GM11168 (cell line): ENCODE data around the gene S1PR3.

Experiments used
- in situ Hi-C: fragments of 300-500 bp; cut with MboI; formaldehyde crosslinking; loops from one replicate; pipeline ENCODE4 v1.12.0; 2022; ENCODE audit warnings: low sequenced_read_pairs; ENCODE audit not compliant: unreplicated experiment

S1PR3 gene

GRCh38 chr9:89024727-89025126 lies 33.5 kb downstream of the S1PR3 start:
- in situ Hi-C loops: no loop called here

- in situ Hi-C loops: no loop called here
These were observed 34.3 kb downstream of the S1PR3 start for GRCh38 chr9:89025553-89025952.

GRCh38 chr9:89026876-89027275 lies 35.6 kb downstream of the S1PR3 start:
- in situ Hi-C loops: no loop called here

GRCh38 chr9:89029788-89030187 lies 38.5 kb downstream of the S1PR3 start:
- in situ Hi-C loops: no loop called here

- in situ Hi-C loops: no loop called here
These were observed 40.9 kb downstream of the S1PR3 start for GRCh38 chr9:89032173-89032572.

- in situ Hi-C loops: no loop called here
These were observed 41.4 kb downstream of the S1PR3 start for GRCh38 chr9:89032661-89033060.

- in situ Hi-C loops: no loop called here
These were observed 45.1 kb downstream of the S1PR3 start for GRCh38 chr9:89036383-89036782.

GRCh38 chr9:89036891-89037290 lies 45.6 kb downstream of the S1PR3 start:
- in situ Hi-C loops: no loop called here

GRCh38 chr9:89037346-89037745 lies 46.1 kb downstream of the S1PR3 start:
- in situ Hi-C loops: no loop called here

- in situ Hi-C loops: no loop called here
These were observed 46.6 kb downstream of the S1PR3 start for GRCh38 chr9:89037891-89038290.

- in situ Hi-C loops: no loop called here
These were observed 47.3 kb downstream of the S1PR3 start for GRCh38 chr9:89038382-89039103.

- in situ Hi-C loops: no loop called here
These were observed 47.8 kb downstream of the S1PR3 start for GRCh38 chr9:89039104-89039465.

GRCh38 chr9:89039664-89040063 lies 48.4 kb downstream of the S1PR3 start:
- in situ Hi-C loops: no loop called here

- in situ Hi-C loops: no loop called here
These were observed 51.7 kb downstream of the S1PR3 start for GRCh38 chr9:89042984-89043383.

GRCh38 chr9:89044104-89044503 lies 52.8 kb downstream of the S1PR3 start:
- in situ Hi-C loops: no loop called here

- in situ Hi-C loops: no loop called here
These were observed 53.6 kb downstream of the S1PR3 start for GRCh38 chr9:89044881-89045280.

GRCh38 chr9:89046832-89047231 lies 55.6 kb downstream of the S1PR3 start:
- in situ Hi-C loops: no loop called here

GRCh38 chr9:89047667-89048066 lies 56.4 kb downstream of the S1PR3 start:
- in situ Hi-C loops: no loop called here

GRCh38 chr9:89048616-89049015 lies 57.3 kb downstream of the S1PR3 start:
- in situ Hi-C loops: no loop called here

GRCh38 chr9:89049646-89050045 lies 58.4 kb downstream of the S1PR3 start:
- in situ Hi-C loops: no loop called here

- in situ Hi-C loops: no loop called here
These were observed 60.3 kb downstream of the S1PR3 start for GRCh38 chr9:89051421-89052025.

- in situ Hi-C loops: no loop called here
These were observed 61.3 kb downstream of the S1PR3 start for GRCh38 chr9:89052470-89053097.
